ENCODE data around the gene SPEN. TPM values are rescaled to one million over a fixed set of nuclear protein-coding genes. Genes with fewer than 3 reads are reported as not detected.

Gene SPEN
- polyA plus RNA-seq, 1 of the 3 experiments (the other 2 are of a cell fraction), result 6.1 TPM

- Histone ChIP-seq H3K36me3 (replicated peaks in 1 of 2; ENCODE audit: control insufficient read depth in 1 of 2, insufficient read depth in 2 of 2, low read length in 1 of 2) (peaks cover 4 to 5% of the 10 kb centered on the region in 2 experiments), H4K20me1 (ENCODE audit: insufficient read depth) (0 out of 2 replicates have a peak, but pooled peaks cover 3% of the 10 kb centered on the region), H3K79me2 (ENCODE audit: insufficient read depth) (peaks cover 89% of the 10 kb centered on the region), H3K4me3 (ENCODE audit: low read depth in 2 of 2, low read length in 1 of 2) (no peak overlapping the region), H3K9me3 (no peaks in the 10 kb centered on the region), H3K4me2 (peak overlapping the region; percentile 45), H3K27me3 (ENCODE audit: insufficient read depth) (no peaks in the 10 kb centered on the region), H3K9ac (no peak overlapping the region), H3K4me1 (ENCODE audit: control insufficient read depth in 1 of 2, insufficient read depth in 2 of 2, low read depth in 1 of 2, low read length in 1 of 2) (peaks cover 54 to 69% of the 10 kb centered on the region in 2 experiments), H3K27ac (ENCODE audit: low read depth in 2 of 2, low read length in 1 of 2) (peak overlapping the region; percentile 31 to 71), H2AFZ (ENCODE audit: low read depth) (no peak overlapping the region), H3K9me2 (no peaks in the 10 kb centered on the region), H3F3A (replicated peaks; ENCODE audit: insufficient read depth) (peaks cover 61% of the 10 kb centered on the region)
- TF ChIP-seq FOXJ3 (CRISPR knock-in tag; IDR thresholded peaks at IDR 0.05) (no peak), FOXM1 (IDR thresholded peaks at IDR 0.05; ENCODE audit: low read depth) (no peak), NRF1 (IDR thresholded peaks at IDR 0.05; ENCODE audit: low read depth, low read length) (no peak), RXRA (IDR thresholded peaks at IDR 0.05; ENCODE audit: borderline replicate concordance, low read depth) (no peak), PBX3 (IDR thresholded peaks at IDR 0.05) (peak; percentile 47; the same call in 1 of the 2 replicates), RFX5 (IDR thresholded peaks at IDR 0.05; ENCODE audit: low read length) (no peak), SIN3A (IDR thresholded peaks at IDR 0.05; ENCODE audit: borderline replicate concordance, low read depth, low read length) (no peak), TCF12 (IDR thresholded peaks at IDR 0.05) (peak; percentile 54), JUND (IDR thresholded peaks at IDR 0.05) (peak; percentile 25; the same call in 1 of the 2 replicates), RAD21 (IDR thresholded peaks at IDR 0.05; ENCODE audit: low read length) (no peak), MEF2A (IDR thresholded peaks at IDR 0.05; ENCODE audit: borderline replicate concordance, low read depth) (no peak), POLR2AphosphoS5 (IDR thresholded peaks at IDR 0.05; ENCODE audit: low read depth, low read length) (no peak), CTCF (IDR thresholded peaks at IDR 0.05) (no peak), FOSL2 (IDR thresholded peaks at IDR 0.05; ENCODE audit: borderline replicate concordance, low read depth) (peak; percentile 31; the same call in 1 of the 2 replicates)
- CTCF ChIA-PET, result interaction anchor here (0.9 to 1.7 kb wide), 3 partner anchors 21 to 155 kb away, joined by 3 to 4 read pairs (median 3); no protein-coding TSS in a partner anchor
- DNase-seq, result no peak
- POLR2A ChIA-PET, result no interaction called here
Observed at GRCh38 chr1:15956150-15956549, 108.6 kb downstream of the SPEN start.
